ENCODE results near the gene RPTOR.
"Not testable (repeated sequence)": the region's sequence is repeated elsewhere in the genome, so short reads cannot be mapped to it uniquely, and the experiment has no call there.

RPTOR gene

DNA sequence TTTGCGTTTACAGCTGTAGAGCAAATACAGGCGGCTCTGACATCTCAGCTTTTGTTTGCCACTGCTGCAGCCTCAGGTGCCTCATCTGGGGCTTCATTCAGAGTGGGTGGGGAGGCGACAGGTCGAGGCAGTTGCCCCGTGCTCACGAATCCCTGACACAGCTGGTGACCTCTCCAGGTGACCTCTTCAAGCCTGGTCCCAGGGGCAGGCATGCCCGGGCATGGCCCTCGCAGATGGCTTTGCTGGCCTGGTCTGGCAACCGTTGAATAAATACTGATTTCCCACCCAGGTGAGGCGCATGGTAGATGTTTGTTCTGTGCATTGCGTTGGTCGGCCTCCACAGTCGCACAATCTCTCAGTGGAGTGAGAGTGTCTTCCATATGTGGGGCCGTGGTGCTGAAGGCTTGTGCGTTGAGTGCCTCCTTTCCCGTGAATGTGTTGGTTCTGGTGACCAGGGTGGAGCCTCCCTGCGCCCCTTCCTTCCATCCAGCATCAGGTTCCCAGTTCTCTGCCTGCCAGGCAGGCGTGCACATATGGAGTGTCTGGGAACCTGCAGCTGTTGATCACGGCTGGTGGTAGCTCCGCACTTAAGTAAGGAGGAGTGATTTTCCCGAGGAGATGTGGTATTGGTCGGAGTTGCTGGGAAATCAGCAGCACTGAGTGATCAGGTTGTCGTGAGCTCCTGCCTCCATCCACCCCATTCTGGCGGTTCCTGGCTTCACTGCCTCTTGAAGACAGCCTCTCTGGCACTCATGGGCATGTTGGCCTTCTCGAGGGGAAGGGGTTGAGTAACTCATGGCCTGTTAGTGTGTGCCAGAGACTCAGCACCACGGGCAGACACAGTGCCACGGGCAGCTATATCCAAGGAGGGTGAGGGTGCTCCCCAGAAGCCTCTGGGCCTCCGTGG, 149.7 kb downstream of the RPTOR start:
- Histone ChIP-seq H3K27me3 (ENCODE audit: control insufficient read depth, insufficient read depth, low read length) (no peaks in the 10 kb centered on the region), H3K4me3 (ENCODE audit: low read length) (no peak overlapping the region), H3K27ac (ENCODE audit: low read length) (no peak overlapping the region), H3K4me1 (ENCODE audit: control insufficient read depth, insufficient read depth, low read length) (peaks cover 7% of the 10 kb centered on the region), H3K9me3 (ENCODE audit: control insufficient read depth, insufficient read depth, low read length) (no peaks in the 10 kb centered on the region), H3K36me3 (ENCODE audit: control insufficient read depth, insufficient read depth, low read length) (no peaks in the 10 kb centered on the region)
- no CpG with 5 or more reads among the region's 28 CpGs for WGBS (ENCODE audit: insufficient coverage, insufficient read length)
- no peak for DNase-seq (ENCODE audit: low read depth, low spot score)

DNA sequence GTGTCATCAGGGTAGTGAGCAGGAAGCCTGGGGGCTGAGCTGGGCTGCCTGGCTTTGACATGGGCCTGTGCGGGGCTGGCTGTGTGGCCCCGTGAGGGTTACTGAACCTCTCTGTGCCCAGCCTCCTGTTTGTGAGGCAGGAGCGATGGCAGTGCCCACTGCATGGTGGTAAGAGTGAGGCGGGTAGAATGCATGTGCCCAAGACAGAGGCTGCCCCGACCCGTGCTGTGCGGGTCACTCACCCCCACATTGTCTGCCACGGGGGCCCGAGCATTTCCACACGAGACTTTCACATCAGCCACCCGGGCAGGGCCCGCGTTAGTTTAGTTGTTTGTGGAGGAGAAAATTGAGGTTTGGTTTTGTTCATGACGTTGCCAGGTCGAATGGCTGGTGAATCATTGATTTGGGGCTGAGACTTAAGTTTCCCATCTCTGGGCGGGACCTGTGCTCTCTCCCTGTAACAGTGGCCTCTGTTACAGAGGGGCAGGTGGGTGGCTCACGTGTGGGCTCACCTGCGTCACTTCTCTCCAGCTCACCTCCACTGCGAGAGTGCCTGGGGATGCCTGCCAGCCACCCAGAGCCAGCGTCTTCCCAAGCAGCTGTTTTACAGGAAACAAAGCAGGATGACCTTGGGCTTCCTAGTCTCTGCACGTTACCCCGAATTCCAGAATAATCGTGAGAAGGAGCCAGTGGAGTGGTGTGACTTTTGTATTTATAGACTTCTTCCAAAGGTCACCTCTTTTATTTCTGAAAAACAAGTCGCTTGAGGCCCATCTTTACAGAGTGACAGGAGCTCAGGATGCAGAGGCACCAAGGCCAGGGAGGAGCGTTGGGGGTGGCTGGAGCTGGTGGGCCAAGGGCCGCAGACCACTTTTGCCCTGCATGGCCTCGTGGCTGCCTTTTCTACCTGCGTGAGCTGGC, 150.6 kb downstream of the RPTOR start:
- H3K9me3 ChIP-seq (ENCODE audit: control insufficient read depth, insufficient read depth, low read length) = no peaks in the 10 kb centered on the region
- H3K27ac ChIP-seq (ENCODE audit: low read length) = no peak overlapping the region
- no peaks in the 10 kb centered on the region for H3K27me3 ChIP-seq (ENCODE audit: control insufficient read depth, insufficient read depth, low read length)
- peaks cover 7% of the 10 kb centered on the region for H3K4me1 ChIP-seq (ENCODE audit: control insufficient read depth, insufficient read depth, low read length)
- WGBS (ENCODE audit: insufficient coverage, insufficient read length) = 100% methylated on average over 2 of the region's 28 CpGs
- H3K36me3 ChIP-seq (ENCODE audit: control insufficient read depth, insufficient read depth, low read length) = no peaks in the 10 kb centered on the region
- H3K4me3 ChIP-seq (ENCODE audit: low read length) = no peak overlapping the region
- DNase-seq (ENCODE audit: low read depth, low spot score) = no peak

DNA sequence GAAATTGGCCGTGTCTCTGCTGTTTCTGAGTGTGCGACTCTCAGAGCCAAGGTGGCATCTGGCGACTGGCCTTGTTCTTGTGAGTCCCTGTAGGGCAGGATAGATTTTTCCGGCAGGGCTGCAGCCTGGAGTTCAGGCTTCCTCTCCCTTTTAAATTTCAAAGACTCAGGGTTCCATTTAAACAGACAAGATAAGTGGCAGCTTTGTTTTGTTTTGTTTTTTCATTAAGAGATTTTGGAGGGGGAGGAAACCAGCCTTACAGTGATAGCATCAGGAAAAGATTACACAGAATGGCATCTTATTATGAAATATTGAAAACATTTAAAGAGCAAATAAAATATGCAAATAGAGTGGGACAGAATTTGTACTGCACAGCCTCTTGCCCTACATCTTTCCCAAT, 151.3 kb downstream of the RPTOR start:
- DNase-seq (ENCODE audit: low read depth, low spot score) = no peak
- no CpG with 5 or more reads among the region's 4 CpGs for WGBS (ENCODE audit: insufficient coverage, insufficient read length)
- no peak overlapping the region for H3K27ac ChIP-seq (ENCODE audit: low read length)
- no peaks in the 10 kb centered on the region for H3K9me3 ChIP-seq (ENCODE audit: control insufficient read depth, insufficient read depth, low read length)
- no peaks in the 10 kb centered on the region for H3K27me3 ChIP-seq (ENCODE audit: control insufficient read depth, insufficient read depth, low read length)
- no peak overlapping the region for H3K4me3 ChIP-seq (ENCODE audit: low read length)
- peaks cover 7% of the 10 kb centered on the region for H3K4me1 ChIP-seq (ENCODE audit: control insufficient read depth, insufficient read depth, low read length)
- H3K36me3 ChIP-seq (ENCODE audit: control insufficient read depth, insufficient read depth, low read length) = no peaks in the 10 kb centered on the region

DNA sequence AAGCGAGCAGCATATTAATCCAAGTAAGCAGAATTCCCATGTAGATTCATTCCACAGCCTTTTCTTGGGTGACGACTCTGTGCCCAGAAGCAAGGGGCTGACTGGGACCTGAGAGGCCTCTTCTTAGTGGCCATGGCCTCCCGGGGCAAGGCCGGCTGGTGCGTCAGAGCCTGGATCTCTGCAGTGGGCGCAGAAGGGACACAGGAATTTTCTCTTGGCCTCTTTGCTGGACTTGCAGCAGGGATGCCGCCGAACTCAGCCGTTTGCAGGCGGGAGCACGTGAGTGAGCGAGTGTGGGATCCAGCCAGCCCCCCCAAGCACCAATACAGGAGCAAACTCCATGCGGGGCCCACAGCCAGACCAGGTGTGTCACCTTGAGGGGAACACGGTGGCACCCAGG, 151.8 kb downstream of the RPTOR start:
- DNase-seq (ENCODE audit: low read depth, low spot score) = no peak
- Histone ChIP-seq H3K27me3 (ENCODE audit: control insufficient read depth, insufficient read depth, low read length) (no peaks in the 10 kb centered on the region), H3K4me1 (ENCODE audit: control insufficient read depth, insufficient read depth, low read length) (peaks cover 7% of the 10 kb centered on the region), H3K4me3 (ENCODE audit: low read length) (no peak overlapping the region), H3K27ac (ENCODE audit: low read length) (no peak overlapping the region), H3K36me3 (ENCODE audit: control insufficient read depth, insufficient read depth, low read length) (no peaks in the 10 kb centered on the region), H3K9me3 (ENCODE audit: control insufficient read depth, insufficient read depth, low read length) (no peaks in the 10 kb centered on the region)
- WGBS (ENCODE audit: insufficient coverage, insufficient read length) = no CpG with 5 or more reads among the region's 14 CpGs

DNA sequence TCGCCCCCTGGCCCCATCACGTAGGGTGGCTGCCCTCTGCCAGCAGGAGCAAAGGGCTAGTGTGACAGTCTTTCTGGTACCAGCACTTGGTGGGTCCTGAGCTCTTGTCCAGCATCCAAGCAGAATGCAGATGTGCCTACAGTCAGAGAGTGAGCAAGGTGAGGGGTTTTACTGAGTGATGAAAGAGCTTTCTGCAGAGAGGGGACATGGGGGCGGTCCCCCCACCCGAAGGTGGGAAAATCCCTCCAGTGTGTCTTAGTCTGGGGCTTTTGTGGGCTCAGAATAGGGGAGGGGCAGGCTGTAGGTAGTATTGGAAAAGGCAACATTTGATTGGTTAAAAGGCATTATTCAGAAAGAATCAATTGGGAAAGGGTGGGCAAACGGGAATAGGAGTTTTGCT, 152.3 kb downstream of the RPTOR start:
- no peak for DNase-seq (ENCODE audit: low read depth, low spot score)
- Histone ChIP-seq H3K4me1 (ENCODE audit: control insufficient read depth, insufficient read depth, low read length) (peaks cover 7% of the 10 kb centered on the region), H3K9me3 (ENCODE audit: control insufficient read depth, insufficient read depth, low read length) (no peaks in the 10 kb centered on the region), H3K36me3 (ENCODE audit: control insufficient read depth, insufficient read depth, low read length) (no peaks in the 10 kb centered on the region), H3K4me3 (ENCODE audit: low read length) (no peak overlapping the region), H3K27me3 (ENCODE audit: control insufficient read depth, insufficient read depth, low read length) (no peaks in the 10 kb centered on the region), H3K27ac (ENCODE audit: low read length) (no peak overlapping the region)
- WGBS (ENCODE audit: insufficient coverage, insufficient read length) = no CpG with 5 or more reads among the region's 5 CpGs

DNA sequence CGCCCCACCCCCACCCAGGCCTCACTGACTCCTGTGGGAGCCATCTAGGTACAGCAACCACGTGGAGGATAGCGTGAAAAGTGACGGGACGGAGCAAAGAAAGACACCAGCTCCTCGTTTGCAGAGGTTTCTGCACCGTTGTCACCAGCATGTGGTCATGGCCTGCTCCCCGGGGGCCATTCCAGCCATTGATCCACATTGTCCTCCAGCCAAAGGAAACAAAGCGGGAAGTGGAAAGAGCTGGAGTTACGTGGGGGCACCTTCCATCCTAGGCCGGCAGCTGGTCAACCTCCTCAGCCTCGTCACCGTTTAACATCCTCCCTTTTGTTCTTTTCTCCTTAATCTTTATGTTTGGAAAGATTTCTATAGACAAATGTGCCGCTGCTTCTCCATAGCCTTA, 153.7 kb downstream of the RPTOR start:
- Histone ChIP-seq H3K9me3 (ENCODE audit: control insufficient read depth, insufficient read depth, low read length) (no peaks in the 10 kb centered on the region), H3K4me3 (ENCODE audit: low read length) (no peak overlapping the region), H3K27ac (ENCODE audit: low read length) (no peak overlapping the region), H3K4me1 (ENCODE audit: control insufficient read depth, insufficient read depth, low read length) (peaks cover 7% of the 10 kb centered on the region), H3K27me3 (ENCODE audit: control insufficient read depth, insufficient read depth, low read length) (no peaks in the 10 kb centered on the region), H3K36me3 (ENCODE audit: control insufficient read depth, insufficient read depth, low read length) (no peaks in the 10 kb centered on the region)
- no CpG with 5 or more reads among the region's 14 CpGs for WGBS (ENCODE audit: insufficient coverage, insufficient read length)
- no peak for DNase-seq (ENCODE audit: low read depth, low spot score)

DNA sequence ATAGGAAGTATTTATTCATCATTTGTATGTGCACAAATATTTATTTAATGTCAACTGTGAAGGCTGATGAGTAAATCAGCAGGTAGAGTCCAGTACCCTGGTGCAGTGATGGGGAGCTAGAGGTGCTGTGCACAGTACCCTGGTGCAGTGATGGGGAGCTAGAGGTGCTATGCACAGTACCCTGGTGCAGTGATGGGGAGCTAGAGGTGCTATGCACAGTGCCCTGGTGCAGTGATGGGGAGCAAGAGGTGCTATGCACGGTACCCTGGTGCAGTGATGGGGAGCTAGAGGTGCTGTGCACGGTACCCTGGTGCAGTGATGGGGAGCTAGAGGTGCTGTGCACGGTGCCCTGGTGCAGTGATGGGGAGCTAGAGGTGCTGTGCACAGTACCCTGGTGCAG, 154.6 kb downstream of the RPTOR start:
- not testable (repeated sequence) for H3K4me3 ChIP-seq (ENCODE audit: low read length); H3K27me3 ChIP-seq (ENCODE audit: control insufficient read depth, insufficient read depth, low read length); H3K9me3 ChIP-seq (ENCODE audit: control insufficient read depth, insufficient read depth, low read length); H3K36me3 ChIP-seq (ENCODE audit: control insufficient read depth, insufficient read depth, low read length); H3K27ac ChIP-seq (ENCODE audit: low read length); H3K4me1 ChIP-seq (ENCODE audit: control insufficient read depth, insufficient read depth, low read length); DNase-seq (ENCODE audit: low read depth, low spot score)
- no CpG with 5 or more reads among the region's 3 CpGs for WGBS (ENCODE audit: insufficient coverage, insufficient read length)

DNA sequence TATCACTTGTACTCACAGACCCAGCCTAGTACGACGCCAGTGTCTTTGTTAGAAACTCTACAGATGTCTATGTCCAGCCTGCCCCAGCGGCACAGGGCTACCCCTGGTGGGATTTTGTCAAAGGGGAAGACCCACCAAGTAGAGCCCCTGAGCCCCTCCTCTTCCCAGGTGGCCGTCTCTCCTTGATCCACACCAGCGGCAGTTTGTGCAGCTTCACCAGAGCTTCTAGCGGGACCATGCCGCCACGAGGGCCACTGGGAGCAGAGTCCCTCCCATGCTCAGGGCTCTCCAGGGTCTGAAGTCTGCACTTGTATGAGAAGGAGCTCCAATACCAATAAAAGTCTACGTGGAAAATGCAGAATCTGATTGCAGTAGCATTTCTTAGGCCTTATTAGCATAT, 157.1 kb downstream of the RPTOR start:
- H3K27me3 ChIP-seq (ENCODE audit: control insufficient read depth, insufficient read depth, low read length) = no peaks in the 10 kb centered on the region
- DNase-seq (ENCODE audit: low read depth, low spot score) = no peak
- H3K4me3 ChIP-seq (ENCODE audit: low read length) = no peak overlapping the region
- no CpG with 5 or more reads among the region's 9 CpGs for WGBS (ENCODE audit: insufficient coverage, insufficient read length)
- H3K4me1 ChIP-seq (ENCODE audit: control insufficient read depth, insufficient read depth, low read length) = peaks cover 4% of the 10 kb centered on the region; the same call in 1 of the 2 replicates
- H3K36me3 ChIP-seq (ENCODE audit: control insufficient read depth, insufficient read depth, low read length) = no peaks in the 10 kb centered on the region
- no peak overlapping the region for H3K27ac ChIP-seq (ENCODE audit: low read length)
- H3K9me3 ChIP-seq (ENCODE audit: control insufficient read depth, insufficient read depth, low read length) = no peaks in the 10 kb centered on the region

DNA sequence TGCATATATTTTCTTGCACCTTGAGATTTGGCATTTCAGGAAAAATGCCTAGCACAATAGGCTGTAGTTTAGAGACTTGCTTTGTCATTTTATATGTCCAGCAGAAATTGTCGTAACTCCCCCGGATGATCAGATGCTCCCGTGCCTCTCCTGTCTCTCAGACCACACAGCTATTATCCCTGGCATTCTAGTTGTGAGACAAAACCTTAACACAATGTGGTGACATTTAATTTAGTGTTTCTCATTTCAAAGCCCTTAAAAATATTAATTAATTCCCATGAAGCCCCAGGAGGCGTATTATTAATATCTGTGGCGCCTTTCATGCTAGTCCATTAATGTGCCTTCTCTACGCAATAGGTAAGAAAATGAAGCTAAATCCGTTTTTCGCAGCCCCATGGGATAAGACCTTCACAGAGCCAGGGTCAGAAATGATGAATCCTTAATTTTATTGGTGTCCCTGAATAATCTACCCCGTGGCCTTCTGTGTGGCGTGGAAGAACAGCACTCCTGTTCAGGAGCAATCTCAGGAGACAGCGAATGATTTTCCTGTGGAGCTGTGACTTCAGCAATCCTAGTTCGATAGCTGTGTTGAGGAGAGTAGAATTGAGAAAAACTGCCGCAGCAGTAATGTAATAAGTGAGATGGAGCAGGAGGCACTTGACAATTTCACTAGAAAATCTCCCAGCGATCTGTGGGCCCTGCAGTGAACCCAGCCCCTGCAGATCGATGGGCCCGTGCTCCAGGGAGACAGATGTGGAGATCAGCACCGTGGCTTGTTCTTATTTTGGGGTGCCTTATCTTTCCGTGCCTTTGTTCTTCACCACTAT, 157.9 kb downstream of the RPTOR start:
- no CpG with 5 or more reads among the region's 18 CpGs for WGBS (ENCODE audit: insufficient coverage, insufficient read length)
- no peak for DNase-seq (ENCODE audit: low read depth, low spot score)
- H3K4me3 ChIP-seq (ENCODE audit: low read length) = no peak overlapping the region
- no peaks in the 10 kb centered on the region for H3K27me3 ChIP-seq (ENCODE audit: control insufficient read depth, insufficient read depth, low read length)
- H3K36me3 ChIP-seq (ENCODE audit: control insufficient read depth, insufficient read depth, low read length) = no peaks in the 10 kb centered on the region
- no peak overlapping the region for H3K27ac ChIP-seq (ENCODE audit: low read length)
- H3K9me3 ChIP-seq (ENCODE audit: control insufficient read depth, insufficient read depth, low read length) = no peaks in the 10 kb centered on the region
- H3K4me1 ChIP-seq (ENCODE audit: control insufficient read depth, insufficient read depth, low read length) = peaks cover 3% of the 10 kb centered on the region; the same call in 1 of the 2 replicates

DNA sequence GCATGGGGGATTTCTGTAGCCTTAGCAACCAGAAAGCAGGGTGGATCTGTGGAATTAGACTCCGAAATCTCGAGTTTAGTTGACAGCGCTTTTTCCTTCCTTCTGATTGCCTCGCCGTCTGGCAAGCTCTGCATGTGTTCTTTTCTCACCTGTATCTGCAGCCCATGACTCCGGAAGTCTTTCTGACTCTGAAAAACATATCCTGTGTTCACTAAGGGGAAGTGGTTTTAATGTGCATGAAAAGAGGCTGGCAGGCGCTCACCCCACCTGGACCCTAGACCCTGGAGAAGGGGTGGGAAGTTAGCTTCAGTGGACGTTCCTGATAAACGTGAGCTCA, 158.5 kb downstream of the RPTOR start:
- no peaks in the 10 kb centered on the region for H3K36me3 ChIP-seq (ENCODE audit: control insufficient read depth, insufficient read depth, low read length)
- no CpG with 5 or more reads among the region's 9 CpGs for WGBS (ENCODE audit: insufficient coverage, insufficient read length)
- no peaks in the 10 kb centered on the region for H3K27me3 ChIP-seq (ENCODE audit: control insufficient read depth, insufficient read depth, low read length)
- H3K9me3 ChIP-seq (ENCODE audit: control insufficient read depth, insufficient read depth, low read length) = no peaks in the 10 kb centered on the region
- H3K4me1 ChIP-seq (ENCODE audit: control insufficient read depth, insufficient read depth, low read length) = peaks cover 2% of the 10 kb centered on the region; the same call in 1 of the 2 replicates
- DNase-seq (ENCODE audit: low read depth, low spot score) = no peak
- H3K4me3 ChIP-seq (ENCODE audit: low read length) = no peak overlapping the region
- H3K27ac ChIP-seq (ENCODE audit: low read length) = no peak overlapping the region
